ENCODE measurements around the gene GUCY1A1.

GRCh38 chr4:155722816-155723499 is 56.3 kb downstream of the GUCY1A1 start:
- TF ChIP-seq CTCF (IDR thresholded peaks at IDR 0.05), result no peak
- TF ChIP-seq POLR2A (IDR thresholded peaks at IDR 0.05), result no peak

All from right lobe of liver (tissue), 4 donors.